ENCODE data around the gene SHISA7.

- TF ChIP-seq RAD21 (conservative IDR thresholded peaks at IDR 0.05 in 1 of 2, IDR thresholded peaks at IDR 0.05 in 1 of 2) (no peak), ELK1 (IDR thresholded peaks at IDR 0.05; ENCODE audit: low read depth, low read length) (no peak), TFCP2L1 (CRISPR knock-in tag; IDR thresholded peaks at IDR 0.05) (no peak), JUNB (IDR thresholded peaks at IDR 0.05) (no peak), EP300 (IDR thresholded peaks at IDR 0.05) (no peak), RCOR1 (IDR thresholded peaks at IDR 0.05; ENCODE audit: low read depth, low read length) (no peak), ESRRA (IDR thresholded peaks at IDR 0.05; ENCODE audit: borderline replicate concordance, low read length) (no peak), TP53 (CRISPR knock-in tag; IDR thresholded peaks at IDR 0.05) (no peak), CEBPB (IDR thresholded peaks at IDR 0.05) (no peak)
- TF ChIP-seq, protein P1, sequence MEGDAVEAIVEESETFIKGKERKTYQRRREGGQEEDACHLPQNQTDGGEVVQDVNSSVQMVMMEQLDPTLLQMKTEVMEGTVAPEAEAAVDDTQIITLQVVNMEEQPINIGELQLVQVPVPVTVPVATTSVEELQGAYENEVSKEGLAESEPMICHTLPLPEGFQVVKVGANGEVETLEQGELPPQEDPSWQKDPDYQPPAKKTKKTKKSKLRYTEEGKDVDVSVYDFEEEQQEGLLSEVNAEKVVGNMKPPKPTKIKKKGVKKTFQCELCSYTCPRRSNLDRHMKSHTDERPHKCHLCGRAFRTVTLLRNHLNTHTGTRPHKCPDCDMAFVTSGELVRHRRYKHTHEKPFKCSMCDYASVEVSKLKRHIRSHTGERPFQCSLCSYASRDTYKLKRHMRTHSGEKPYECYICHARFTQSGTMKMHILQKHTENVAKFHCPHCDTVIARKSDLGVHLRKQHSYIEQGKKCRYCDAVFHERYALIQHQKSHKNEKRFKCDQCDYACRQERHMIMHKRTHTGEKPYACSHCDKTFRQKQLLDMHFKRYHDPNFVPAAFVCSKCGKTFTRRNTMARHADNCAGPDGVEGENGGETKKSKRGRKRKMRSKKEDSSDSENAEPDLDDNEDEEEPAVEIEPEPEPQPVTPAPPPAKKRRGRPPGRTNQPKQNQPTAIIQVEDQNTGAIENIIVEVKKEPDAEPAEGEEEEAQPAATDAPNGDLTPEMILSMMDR (IDR thresholded peaks at IDR 0.05): no peak
- TF ChIP-seq, protein P2, sequence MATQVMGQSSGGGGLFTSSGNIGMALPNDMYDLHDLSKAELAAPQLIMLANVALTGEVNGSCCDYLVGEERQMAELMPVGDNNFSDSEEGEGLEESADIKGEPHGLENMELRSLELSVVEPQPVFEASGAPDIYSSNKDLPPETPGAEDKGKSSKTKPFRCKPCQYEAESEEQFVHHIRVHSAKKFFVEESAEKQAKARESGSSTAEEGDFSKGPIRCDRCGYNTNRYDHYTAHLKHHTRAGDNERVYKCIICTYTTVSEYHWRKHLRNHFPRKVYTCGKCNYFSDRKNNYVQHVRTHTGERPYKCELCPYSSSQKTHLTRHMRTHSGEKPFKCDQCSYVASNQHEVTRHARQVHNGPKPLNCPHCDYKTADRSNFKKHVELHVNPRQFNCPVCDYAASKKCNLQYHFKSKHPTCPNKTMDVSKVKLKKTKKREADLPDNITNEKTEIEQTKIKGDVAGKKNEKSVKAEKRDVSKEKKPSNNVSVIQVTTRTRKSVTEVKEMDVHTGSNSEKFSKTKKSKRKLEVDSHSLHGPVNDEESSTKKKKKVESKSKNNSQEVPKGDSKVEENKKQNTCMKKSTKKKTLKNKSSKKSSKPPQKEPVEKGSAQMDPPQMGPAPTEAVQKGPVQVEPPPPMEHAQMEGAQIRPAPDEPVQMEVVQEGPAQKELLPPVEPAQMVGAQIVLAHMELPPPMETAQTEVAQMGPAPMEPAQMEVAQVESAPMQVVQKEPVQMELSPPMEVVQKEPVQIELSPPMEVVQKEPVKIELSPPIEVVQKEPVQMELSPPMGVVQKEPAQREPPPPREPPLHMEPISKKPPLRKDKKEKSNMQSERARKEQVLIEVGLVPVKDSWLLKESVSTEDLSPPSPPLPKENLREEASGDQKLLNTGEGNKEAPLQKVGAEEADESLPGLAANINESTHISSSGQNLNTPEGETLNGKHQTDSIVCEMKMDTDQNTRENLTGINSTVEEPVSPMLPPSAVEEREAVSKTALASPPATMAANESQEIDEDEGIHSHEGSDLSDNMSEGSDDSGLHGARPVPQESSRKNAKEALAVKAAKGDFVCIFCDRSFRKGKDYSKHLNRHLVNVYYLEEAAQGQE (IDR thresholded peaks at IDR 0.05): no peak
- TF ChIP-seq, protein P3, sequence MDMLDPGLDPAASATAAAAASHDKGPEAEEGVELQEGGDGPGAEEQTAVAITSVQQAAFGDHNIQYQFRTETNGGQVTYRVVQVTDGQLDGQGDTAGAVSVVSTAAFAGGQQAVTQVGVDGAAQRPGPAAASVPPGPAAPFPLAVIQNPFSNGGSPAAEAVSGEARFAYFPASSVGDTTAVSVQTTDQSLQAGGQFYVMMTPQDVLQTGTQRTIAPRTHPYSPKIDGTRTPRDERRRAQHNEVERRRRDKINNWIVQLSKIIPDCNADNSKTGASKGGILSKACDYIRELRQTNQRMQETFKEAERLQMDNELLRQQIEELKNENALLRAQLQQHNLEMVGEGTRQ (IDR thresholded peaks at IDR 0.05): no peak
- TF ChIP-seq, protein P4, sequence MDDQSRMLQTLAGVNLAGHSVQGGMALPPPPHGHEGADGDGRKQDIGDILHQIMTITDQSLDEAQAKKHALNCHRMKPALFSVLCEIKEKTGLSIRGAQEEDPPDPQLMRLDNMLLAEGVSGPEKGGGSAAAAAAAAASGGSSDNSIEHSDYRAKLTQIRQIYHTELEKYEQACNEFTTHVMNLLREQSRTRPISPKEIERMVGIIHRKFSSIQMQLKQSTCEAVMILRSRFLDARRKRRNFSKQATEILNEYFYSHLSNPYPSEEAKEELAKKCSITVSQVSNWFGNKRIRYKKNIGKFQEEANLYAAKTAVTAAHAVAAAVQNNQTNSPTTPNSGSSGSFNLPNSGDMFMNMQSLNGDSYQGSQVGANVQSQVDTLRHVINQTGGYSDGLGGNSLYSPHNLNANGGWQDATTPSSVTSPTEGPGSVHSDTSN (IDR thresholded peaks at IDR 0.05): no peak
Measured at GRCh38 chr19:55434356-55434919, 8.7 kb downstream of the SHISA7 start.
